Parathyroid adenoma (tissue), 2 donors: ENCODE measurements around the gene ARL13B.
"Not testable (repeated sequence)": the region's sequence is repeated elsewhere in the genome, so short reads cannot be mapped to it uniquely, and the experiment has no call there.

Experiments
- H2AFZ ChIP-seq: fragments of 300-600 bp; sonication (generic); one replicate; pipeline ENCODE4 v1.7.0; 2017; ENCODE audit warnings: antibody characterized with exemption, mild to moderate bottlenecking
- H3K27ac ChIP-seq: fragments of 300-600 bp; sonication (generic); one replicate; pipeline ENCODE4 v1.7.0; 2017
- H3K27me3 ChIP-seq: fragments of 300-600 bp; sonication (generic); one replicate; pipeline ENCODE4 v1.7.0; 2017; ENCODE audit warnings: low read length; ENCODE audit not compliant: control insufficient read depth, insufficient read depth
- H3K36me3 ChIP-seq: fragments of 300-600 bp; sonication (generic); one replicate; pipeline ENCODE4 v1.7.0; 2017; ENCODE audit warnings: low read length; ENCODE audit not compliant: control insufficient read depth, insufficient read depth
- H3K4me1 ChIP-seq: fragments of 300-600 bp; sonication (generic); one replicate; pipeline ENCODE4 v1.7.0; 2017; ENCODE audit warnings: control low read depth
- H3K4me2 ChIP-seq: fragments of 300-600 bp; sonication (generic); one replicate; pipeline ENCODE4 v1.7.0; 2017; ENCODE audit warnings: low read length
- H3K4me3 ChIP-seq: fragments of 300-600 bp; sonication (generic); one replicate; pipeline ENCODE4 v1.7.0; 2017; ENCODE audit warnings: low read depth, low read length
- H3K79me2 ChIP-seq: fragments of 300-600 bp; sonication (generic); one replicate; pipeline ENCODE4 v1.7.0; 2017; ENCODE audit warnings: control low read depth
- H3K9ac ChIP-seq: fragments of 300-600 bp; sonication (generic); one replicate; pipeline ENCODE4 v1.7.0; 2017; ENCODE audit warnings: mild to moderate bottlenecking
- H3K9me3 ChIP-seq: fragments of 300-600 bp; sonication (generic); one replicate; pipeline ENCODE4 v1.7.0; 2017; ENCODE audit warnings: low read length; ENCODE audit not compliant: control insufficient read depth
- CTCF ChIP-seq: fragments of 300-600 bp; sonication (generic); IDR thresholded peaks from one replicate; pipeline ENCODE4 v1.7.0; 2017; ENCODE audit warnings: antibody characterized with exemption, mild to moderate bottlenecking
- donor health status: primary hyperparathyroidism.

ARL13B gene

DNA sequence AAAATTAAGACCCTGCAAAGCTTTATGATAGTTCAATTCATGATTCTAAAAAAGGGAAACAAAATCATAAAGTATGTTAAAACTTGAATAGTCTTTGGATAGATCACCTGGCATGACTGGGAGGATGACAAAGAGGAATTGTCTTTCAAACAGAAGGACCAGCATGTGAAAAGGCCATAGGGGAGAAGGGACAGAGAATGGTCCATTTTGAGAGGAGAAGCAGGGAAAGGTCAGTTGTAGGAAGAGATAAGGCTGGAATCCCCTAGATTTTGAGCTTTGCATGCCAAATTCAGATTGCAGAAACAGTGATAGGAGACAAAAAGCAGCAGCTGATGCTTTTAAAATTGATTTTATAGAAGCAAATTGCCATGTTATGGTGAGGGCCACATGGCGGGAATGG is 18.9 kb upstream of the ARL13B start:
- Histone ChIP-seq H3K27ac (no peak overlapping the region), H3K4me1 (no peaks in the 10 kb centered on the region), H3K36me3 (no peaks in the 10 kb centered on the region), H3K27me3 (no peaks in the 10 kb centered on the region), H3K9ac (no peak overlapping the region), H3K9me3 (no peaks in the 10 kb centered on the region), H2AFZ (no peak overlapping the region), H3K4me3 (no peak overlapping the region), H3K4me2 (no peak overlapping the region), H3K79me2 (no peaks in the 10 kb centered on the region)
- no peak for TF ChIP-seq CTCF

- Histone ChIP-seq H3K27ac (no peak overlapping the region), H3K4me1 (no peaks in the 10 kb centered on the region), H3K4me3 (no peak overlapping the region), H2AFZ (no peak overlapping the region), H3K9me3 (no peaks in the 10 kb centered on the region), H3K4me2 (no peak overlapping the region), H3K36me3 (no peaks in the 10 kb centered on the region), H3K9ac (no peak overlapping the region), H3K27me3 (no peaks in the 10 kb centered on the region), H3K79me2 (no peaks in the 10 kb centered on the region)
- TF ChIP-seq CTCF: no peak
Observed at GRCh38 chr3:93961489-93961888, 18.5 kb upstream of the ARL13B start.

- H2AFZ ChIP-seq: no peak overlapping the region
- no peak overlapping the region for H3K4me3 ChIP-seq
- H3K27me3 ChIP-seq: no peaks in the 10 kb centered on the region
- no peak for TF ChIP-seq CTCF
- H3K4me1 ChIP-seq: no peaks in the 10 kb centered on the region
- no peaks in the 10 kb centered on the region for H3K36me3 ChIP-seq
- H3K9ac ChIP-seq: no peak overlapping the region
- no peak overlapping the region for H3K4me2 ChIP-seq
- no peaks in the 10 kb centered on the region for H3K79me2 ChIP-seq
- H3K27ac ChIP-seq: no peak overlapping the region
- no peaks in the 10 kb centered on the region for H3K9me3 ChIP-seq
Observed at GRCh38 chr3:93962798-93963197, 17.2 kb upstream of the ARL13B start.

GRCh38 chr3:93965106-93965505 is 14.8 kb upstream of the ARL13B start:
- not testable (repeated sequence) for H3K79me2 ChIP-seq, H3K9ac ChIP-seq, H3K9me3 ChIP-seq, H3K27me3 ChIP-seq, H3K27ac ChIP-seq, H3K4me1 ChIP-seq, H2AFZ ChIP-seq, H3K36me3 ChIP-seq, H3K4me2 ChIP-seq, H3K4me3 ChIP-seq

GRCh38 chr3:93969443-93969842 is 10.5 kb upstream of the ARL13B start:
- Histone ChIP-seq H3K79me2 (no peaks in the 10 kb centered on the region), H3K36me3 (no peaks in the 10 kb centered on the region), H3K4me2 (no peak overlapping the region), H3K27me3 (no peaks in the 10 kb centered on the region), H3K9me3 (no peaks in the 10 kb centered on the region), H3K9ac (no peak overlapping the region), H3K27ac (no peak overlapping the region), H3K4me1 (peaks cover 3% of the 10 kb centered on the region), H2AFZ (no peak overlapping the region), H3K4me3 (no peak overlapping the region)
- TF ChIP-seq CTCF: no peak
